Mesothelial cell of epicardium (in vitro differentiated cells): ENCODE results near the gene DGCR2. TPM values are rescaled to one million over a fixed set of nuclear protein-coding genes. Genes with fewer than 3 reads are reported as not detected.

Experiments used
- DNase-seq, 2 experiments: peaks; one replicate each; pipeline ENCODE4 v3.0.0; 2021; ENCODE audit warnings: low spot score in 2 of 2; ENCODE audit not compliant: unreplicated experiment in 2 of 2
- H3K27ac Mint-ChIP-seq: 2 replicates; pipeline ENCODE4 v1.8.0; 2021; ENCODE audit warnings: mixed read lengths
- H3K27me3 Mint-ChIP-seq: 2 replicates; pipeline ENCODE4 v1.8.0; 2021; ENCODE audit warnings: low read depth, mixed read lengths
- H3K36me3 Mint-ChIP-seq: 2 replicates; pipeline ENCODE4 v1.8.0; 2021; ENCODE audit warnings: mixed read lengths
- H3K4me1 Mint-ChIP-seq: 2 replicates; pipeline ENCODE4 v1.8.0; 2021; ENCODE audit warnings: mixed read lengths
- H3K4me3 Mint-ChIP-seq: 2 replicates; pipeline ENCODE4 v1.8.0; 2021; ENCODE audit warnings: mild to moderate bottlenecking, moderate library complexity, mixed read lengths
- H3K9me3 Mint-ChIP-seq: 2 replicates; pipeline ENCODE4 v1.8.0; 2021; ENCODE audit warnings: mixed read lengths
- total RNA-seq: library from RNA; stranded (reverse); gene quantifications from 3 replicates; pipeline ENCODE4 v1.2.1, GENCODE V29; 2021
- TF ChIP-seq, protein P1 (sequence below): fragments of 200-600 bp; sonication (generic); IDR thresholded peaks from one replicate; pipeline ENCODE4 v1.5.0; 2021; ENCODE audit warnings: antibody characterized with exemption; ENCODE audit not compliant: unreplicated experiment

The DGCR2 gene
- total RNA-seq, 1 donor from 2014 or later, result 78.3 TPM

DNA sequence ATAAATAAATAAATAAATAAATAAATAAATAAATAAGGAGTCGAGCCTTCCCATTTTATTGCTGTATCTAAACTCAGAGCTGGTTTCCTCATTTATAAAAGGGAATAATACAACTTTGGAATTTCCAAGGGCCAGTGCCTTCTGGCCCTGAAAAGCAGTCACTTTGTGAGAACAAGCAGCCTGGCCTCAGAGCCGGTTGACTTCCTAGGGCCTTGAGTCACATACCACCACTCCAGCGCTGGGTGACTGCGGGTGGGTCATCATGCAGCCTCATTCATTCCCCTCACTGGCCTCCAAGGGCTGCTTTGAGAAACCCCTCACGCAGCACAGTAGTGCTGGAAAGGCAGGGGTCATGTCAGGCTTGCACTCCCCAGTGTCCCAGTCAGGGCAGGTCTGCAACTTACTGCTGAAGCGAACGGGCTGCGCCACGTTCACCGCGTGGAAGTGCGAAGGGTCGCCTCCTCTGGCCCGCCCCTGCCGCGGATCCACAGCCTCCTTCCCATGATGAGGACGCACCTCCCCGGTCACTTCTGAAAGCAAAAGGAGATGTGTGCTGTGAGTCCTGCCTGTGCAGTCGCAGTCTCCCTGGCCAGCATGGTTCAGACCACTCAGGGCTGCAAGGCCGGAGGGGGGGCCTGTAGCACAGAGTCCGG lies 54.4 kb downstream of the DGCR2 start:
- Mint-ChIP-seq H3K9me3 (no peaks in the 10 kb centered on the region), H3K36me3 (peaks cover 33% of the 10 kb centered on the region), H3K27me3 (no peaks in the 10 kb centered on the region), H3K4me1 (no peaks in the 10 kb centered on the region), H3K27ac (no peak overlapping the region), H3K4me3 (no peak overlapping the region)
- DNase-seq, result no peak
- TF ChIP-seq, protein P1, sequence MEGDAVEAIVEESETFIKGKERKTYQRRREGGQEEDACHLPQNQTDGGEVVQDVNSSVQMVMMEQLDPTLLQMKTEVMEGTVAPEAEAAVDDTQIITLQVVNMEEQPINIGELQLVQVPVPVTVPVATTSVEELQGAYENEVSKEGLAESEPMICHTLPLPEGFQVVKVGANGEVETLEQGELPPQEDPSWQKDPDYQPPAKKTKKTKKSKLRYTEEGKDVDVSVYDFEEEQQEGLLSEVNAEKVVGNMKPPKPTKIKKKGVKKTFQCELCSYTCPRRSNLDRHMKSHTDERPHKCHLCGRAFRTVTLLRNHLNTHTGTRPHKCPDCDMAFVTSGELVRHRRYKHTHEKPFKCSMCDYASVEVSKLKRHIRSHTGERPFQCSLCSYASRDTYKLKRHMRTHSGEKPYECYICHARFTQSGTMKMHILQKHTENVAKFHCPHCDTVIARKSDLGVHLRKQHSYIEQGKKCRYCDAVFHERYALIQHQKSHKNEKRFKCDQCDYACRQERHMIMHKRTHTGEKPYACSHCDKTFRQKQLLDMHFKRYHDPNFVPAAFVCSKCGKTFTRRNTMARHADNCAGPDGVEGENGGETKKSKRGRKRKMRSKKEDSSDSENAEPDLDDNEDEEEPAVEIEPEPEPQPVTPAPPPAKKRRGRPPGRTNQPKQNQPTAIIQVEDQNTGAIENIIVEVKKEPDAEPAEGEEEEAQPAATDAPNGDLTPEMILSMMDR, result no peak

DNA sequence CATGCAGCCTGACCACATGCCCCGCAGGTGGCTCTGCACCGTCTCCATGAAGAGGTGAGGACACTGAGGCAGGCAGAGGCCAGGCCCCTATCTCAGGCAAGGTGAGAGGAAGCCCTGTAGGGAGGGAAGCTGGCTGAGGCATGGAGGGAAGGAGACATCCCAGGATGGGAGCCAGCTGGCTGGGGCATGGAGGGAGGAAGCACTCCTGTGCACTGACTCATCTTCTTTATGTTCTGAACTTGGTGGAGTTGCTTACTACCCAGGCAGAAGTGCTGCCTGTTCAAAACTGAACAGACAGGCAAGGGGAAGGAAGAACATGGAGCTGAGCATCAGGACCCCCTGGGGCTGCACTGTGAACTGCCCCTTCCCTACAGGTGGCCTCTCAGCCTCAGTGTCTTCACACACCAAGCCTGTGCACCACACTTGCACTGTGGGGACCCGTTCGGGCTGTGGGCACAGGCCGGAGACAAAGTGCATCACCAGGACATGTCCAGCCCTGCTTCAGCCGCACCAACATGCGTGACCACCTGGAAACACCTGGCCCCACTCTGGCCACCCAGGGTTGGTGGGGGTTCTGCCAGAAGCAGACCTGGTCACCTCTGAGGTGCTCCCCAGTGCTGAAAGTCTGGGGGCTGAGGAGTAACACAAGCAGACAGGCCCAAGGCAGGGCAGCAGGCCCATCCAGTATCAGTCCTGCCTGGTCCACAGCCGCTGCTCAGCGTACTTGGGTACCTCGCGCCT lies 55.5 kb downstream of the DGCR2 start:
- H3K36me3 Mint-ChIP-seq, result peaks cover 30% of the 10 kb centered on the region
- H3K9me3 Mint-ChIP-seq, result no peaks in the 10 kb centered on the region
- no peak for DNase-seq
- H3K4me1 Mint-ChIP-seq, result no peaks in the 10 kb centered on the region
- H3K27me3 Mint-ChIP-seq, result no peaks in the 10 kb centered on the region
- no peak overlapping the region for H3K4me3 Mint-ChIP-seq
- TF ChIP-seq, protein P1, result no peak
- H3K27ac Mint-ChIP-seq, result no peak overlapping the region

DNA sequence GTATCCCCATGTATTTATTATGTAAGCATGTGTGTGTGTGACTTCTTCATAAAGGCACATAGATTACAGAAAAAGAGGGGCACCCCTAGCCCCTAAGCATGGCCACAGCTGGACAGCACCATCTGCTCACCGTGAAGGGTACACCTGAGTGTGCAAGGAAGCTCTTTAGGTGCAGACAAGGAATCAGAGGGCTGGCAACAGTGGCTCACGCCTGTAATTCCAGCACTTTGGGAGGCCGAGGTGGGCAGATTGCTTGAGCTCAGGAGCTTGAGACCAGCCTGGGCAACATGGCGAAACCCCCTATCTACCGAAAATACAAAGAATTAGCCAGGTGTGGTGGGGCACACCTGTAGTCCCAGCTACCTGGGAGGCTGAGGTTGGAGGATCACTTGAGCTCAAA lies 56.3 kb downstream of the DGCR2 start:
- Mint-ChIP-seq H3K9me3 (no peaks in the 10 kb centered on the region), H3K27ac (no peak overlapping the region), H3K4me3 (no peak overlapping the region), H3K36me3 (peaks cover 30% of the 10 kb centered on the region), H3K27me3 (no peaks in the 10 kb centered on the region), H3K4me1 (no peaks in the 10 kb centered on the region)
- no peak for DNase-seq
- TF ChIP-seq, protein P1, result no peak

DNA sequence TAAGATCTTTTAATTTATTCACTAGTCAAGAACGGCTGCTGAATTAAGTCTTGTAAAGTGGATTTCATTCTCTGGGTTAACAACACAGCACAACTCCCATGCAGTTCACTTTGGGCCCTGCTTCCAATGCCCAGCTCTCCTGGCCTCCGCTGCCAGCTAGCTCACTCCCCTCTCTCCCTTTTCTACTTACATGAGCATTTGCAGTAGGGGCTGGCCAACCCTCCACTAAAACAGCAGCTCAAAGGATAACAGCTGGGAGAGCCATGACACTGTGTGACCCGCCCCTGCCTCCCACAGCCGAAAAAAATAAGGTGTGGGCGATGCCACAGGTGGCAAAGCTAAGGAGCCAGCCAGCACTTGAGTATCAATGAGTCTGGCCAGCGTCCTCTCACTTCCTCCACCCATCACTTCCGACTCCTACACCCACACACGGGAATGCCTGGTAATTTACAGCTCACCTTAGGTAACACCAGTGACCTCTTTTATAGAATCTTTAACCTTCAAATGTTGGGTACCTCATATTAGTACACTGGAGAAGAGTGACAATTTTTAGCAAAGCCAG lies 56.8 kb downstream of the DGCR2 start:
- DNase-seq, result no peak
- H3K36me3 Mint-ChIP-seq, result peaks cover 30% of the 10 kb centered on the region
- TF ChIP-seq, protein P1, result no peak
- H3K4me1 Mint-ChIP-seq, result no peaks in the 10 kb centered on the region
- H3K9me3 Mint-ChIP-seq, result no peaks in the 10 kb centered on the region
- H3K27ac Mint-ChIP-seq, result no peak overlapping the region
- no peaks in the 10 kb centered on the region for H3K27me3 Mint-ChIP-seq
- H3K4me3 Mint-ChIP-seq, result no peak overlapping the region

DNA sequence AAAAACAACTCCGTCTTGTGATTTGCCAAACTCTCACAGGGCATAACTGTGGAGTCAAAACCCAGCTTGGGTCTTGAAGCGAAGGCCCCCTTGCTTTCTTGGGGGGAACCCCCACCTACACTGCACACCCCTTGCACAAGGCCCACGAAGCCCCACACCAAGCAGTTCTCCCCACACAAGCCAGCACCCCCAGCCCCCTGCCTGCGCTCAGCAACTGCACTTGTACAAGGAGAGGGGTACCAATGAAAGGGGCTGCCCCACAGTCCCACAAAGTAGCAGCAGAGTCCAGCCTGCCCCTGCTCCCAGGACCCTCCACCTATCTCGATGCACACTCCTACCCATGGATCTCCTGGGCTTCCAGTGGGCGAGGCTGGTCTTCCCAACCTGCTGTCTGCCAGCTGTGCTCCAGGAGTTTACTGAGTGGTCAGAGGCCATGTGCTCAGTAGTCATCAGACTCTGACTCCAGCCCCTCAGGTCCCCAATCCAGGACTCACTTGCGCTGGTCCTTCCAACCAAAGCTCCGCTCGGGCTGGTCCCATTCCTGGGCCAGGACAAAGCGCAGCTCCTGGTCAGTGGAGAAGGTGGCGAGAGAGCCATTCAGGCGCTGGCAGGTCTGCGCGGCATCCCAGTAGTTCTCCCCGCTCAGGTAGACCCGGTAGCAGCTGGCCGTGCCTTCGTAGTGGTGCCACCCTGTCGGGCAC lies 57.7 kb downstream of the DGCR2 start:
- Mint-ChIP-seq H3K36me3 (peaks cover 23% of the 10 kb centered on the region), H3K4me1 (no peaks in the 10 kb centered on the region), H3K27me3 (no peaks in the 10 kb centered on the region), H3K27ac (no peak overlapping the region), H3K9me3 (no peaks in the 10 kb centered on the region), H3K4me3 (no peak overlapping the region)
- no peak for DNase-seq
- TF ChIP-seq, protein P1, result no peak
